ENCODE data around the gene ELOVL6. TPM values are rescaled to one million over a fixed set of nuclear protein-coding genes. Genes with fewer than 3 reads are reported as not detected.
"Not testable (repeated sequence)": the region's sequence is repeated elsewhere in the genome, so short reads cannot be mapped to it uniquely, and the experiment has no call there.

The ELOVL6 gene
- total and polyA plus RNA-seq, 12 donors: 0.84 to 7.7 (median 2.8) TPM

GRCh38 chr4:110163327-110164069, 34.9 kb downstream of the ELOVL6 start:
- 69 to 75% methylated on average over 4 of the region's 4 CpGs for WGBS, 2 donors
- Histone ChIP-seq H3K4me1 (peaks cover 0 to 19% (median 0%) of the 10 kb centered on the region in 9 donors), H3K4me3 (no peak overlapping the region), H3K9me3 (peaks cover 0 to 10% (median 0%) of the 10 kb centered on the region in 11 donors), H3K27ac (no peak overlapping the region), H3K36me3 (no peaks in the 10 kb centered on the region), H3K27me3 (no peaks in the 10 kb centered on the region)
- ATAC-seq: no peak
- TF ChIP-seq CTCF (IDR thresholded peaks at IDR 0.05): no peak
- DNase-seq: no peak
- intact Hi-C loops (cut with DNase I): no loop called here

GRCh38 chr4:110160618-110161017, 37.8 kb downstream of the ELOVL6 start:
- H3K4me3 ChIP-seq: no peak overlapping the region
- TF ChIP-seq CTCF (IDR thresholded peaks at IDR 0.05): no peak

GRCh38 chr4:110159541-110159940, 38.9 kb downstream of the ELOVL6 start:
- H3K27me3 ChIP-seq: no peaks in the 10 kb centered on the region
- H3K9me3 ChIP-seq: peaks cover 0 to 10% (median 0%) of the 10 kb centered on the region in 11 donors
- no peak overlapping the region for H3K27ac ChIP-seq
- 74 to 90% methylated on average over 4 of the region's 4 CpGs for WGBS, 2 donors
- intact Hi-C loops (cut with DNase I): no loop called here
- DNase-seq (no peak), ATAC-seq (no peak)
- peaks cover 0 to 7% (median 0%) of the 10 kb centered on the region in 9 donors for H3K4me1 ChIP-seq
- H3K4me3 ChIP-seq: no peak overlapping the region
- H3K36me3 ChIP-seq: no peaks in the 10 kb centered on the region
- no peak for TF ChIP-seq CTCF (IDR thresholded peaks at IDR 0.05)

More at GRCh38 chr4:110160618-110161017, 37.8 kb downstream of the ELOVL6 start:
- ATAC-seq (no peak), DNase-seq (no peak)
- no peaks in the 10 kb centered on the region for H3K27me3 ChIP-seq
- peaks cover 0 to 17% (median 0%) of the 10 kb centered on the region in 9 donors for H3K4me1 ChIP-seq
- H3K36me3 ChIP-seq: no peaks in the 10 kb centered on the region
- intact Hi-C loops (cut with DNase I): no loop called here
- peaks cover 0 to 10% (median 0%) of the 10 kb centered on the region in 11 donors for H3K9me3 ChIP-seq
- no peak overlapping the region for H3K27ac ChIP-seq

GRCh38 chr4:110157580-110157979, 40.8 kb downstream of the ELOVL6 start:
- Histone ChIP-seq H3K36me3 (no peaks in the 10 kb centered on the region), H3K4me1 (no peaks in the 10 kb centered on the region), H3K27ac (no peak overlapping the region), H3K27me3 (no peaks in the 10 kb centered on the region), H3K4me3 (no peak overlapping the region), H3K9me3 (peaks cover 0 to 9% (median 0%) of the 10 kb centered on the region in 11 donors)
- DNase-seq: no peak
- 97 to 100% methylated on average over 3 of the region's 3 CpGs for WGBS, 2 donors
- TF ChIP-seq CTCF (IDR thresholded peaks at IDR 0.05): no peak
- ATAC-seq: no peak
- intact Hi-C loops (cut with DNase I): no loop called here

GRCh38 chr4:110157166-110157565, 41.2 kb downstream of the ELOVL6 start:
- DNase-seq; H3K36me3 ChIP-seq; H3K9me3 ChIP-seq; ATAC-seq; H3K4me1 ChIP-seq; H3K4me3 ChIP-seq; H3K27ac ChIP-seq; H3K27me3 ChIP-seq; intact Hi-C loops (cut with DNase I): not testable (repeated sequence)
- WGBS, 2 donors: 85 to 95% methylated on average over 5 of the region's 5 CpGs
